DMS114 treated with DMSO at 0.1 percent for 48 hours (cell line): ENCODE measurements around the gene TIAM2.
"Not testable (repeated sequence)": the region's sequence is repeated elsewhere in the genome, so short reads cannot be mapped to it uniquely, and the experiment has no call there.

Experiments used
- DNase-seq: peaks from one replicate; lab custom pipeline; 2025; ENCODE audit not compliant: unreplicated experiment; lab: John Stamatoyannopoulos, UW

Gene TIAM2

GRCh38 chr6:154989448-154989847 is 5.7 kb upstream of the TIAM2 start:
- DNase-seq = no peak

- DNase-seq = no peak
These were observed 3.9 kb upstream of the TIAM2 start for GRCh38 chr6:154991207-154991606.

GRCh38 chr6:154993026-154993425 is 2.1 kb upstream of the TIAM2 start:
- DNase-seq = no peak

GRCh38 chr6:154993710-154994109 is 1.4 kb upstream of the TIAM2 start:
- no peak for DNase-seq

GRCh38 chr6:154994836-154995253 is 270 bp upstream of the TIAM2 start:
- DNase-seq = no peak

- DNase-seq = no peak
These were observed 988 bp downstream of the TIAM2 start for GRCh38 chr6:154996016-154996590.

- no peak for DNase-seq
These were observed 1.8 kb downstream of the TIAM2 start for GRCh38 chr6:154996841-154997311.

GRCh38 chr6:154998855-154999254 is 3.7 kb downstream of the TIAM2 start:
- DNase-seq = no peak

- no peak for DNase-seq
These were observed 6.4 kb downstream of the TIAM2 start for GRCh38 chr6:155001482-155001881.

GRCh38 chr6:155001934-155002333 is 6.8 kb downstream of the TIAM2 start:
- no peak for DNase-seq

- no peak for DNase-seq
These were observed 8.4 kb downstream of the TIAM2 start for GRCh38 chr6:155003476-155003875.

GRCh38 chr6:155004017-155004416 is 8.9 kb downstream of the TIAM2 start:
- no peak for DNase-seq

GRCh38 chr6:155004576-155005372 is 9.7 kb downstream of the TIAM2 start:
- DNase-seq = no peak

GRCh38 chr6:155008625-155009024 is 13.5 kb downstream of the TIAM2 start:
- no peak for DNase-seq

GRCh38 chr6:155010940-155011339 is 15.8 kb downstream of the TIAM2 start:
- no peak for DNase-seq

GRCh38 chr6:155011809-155012291 is 16.7 kb downstream of the TIAM2 start:
- no peak for DNase-seq

GRCh38 chr6:155013457-155013876 is 18.4 kb downstream of the TIAM2 start:
- DNase-seq = no peak

GRCh38 chr6:155014137-155014536 is 19.0 kb downstream of the TIAM2 start:
- no peak for DNase-seq

GRCh38 chr6:155014670-155015300 is 19.7 kb downstream of the TIAM2 start:
- no peak for DNase-seq

GRCh38 chr6:155018415-155018814 is 23.3 kb downstream of the TIAM2 start:
- not testable (repeated sequence) for DNase-seq

GRCh38 chr6:155021680-155022079 is 26.6 kb downstream of the TIAM2 start:
- no peak for DNase-seq

GRCh38 chr6:155022721-155023120 is 27.6 kb downstream of the TIAM2 start:
- no peak for DNase-seq
